C4-2B (cell line): Measurements from ENCODE around the gene MAP3K6.
"Not testable (repeated sequence)": the region's sequence is repeated elsewhere in the genome, so short reads cannot be mapped to it uniquely, and the experiment has no call there.

Experiments used
- CTCF ChIP-seq: fragments of 450-650 bp; conservative IDR thresholded peaks from 2 replicates; pipeline ENCODE4 v1.5.1; 2017; ENCODE audit warnings: mild to moderate bottlenecking
- ZFX ChIP-seq: fragments of 450-650 bp; IDR thresholded peaks from 2 replicates; pipeline ENCODE4 v1.6.1; 2017

DNA sequence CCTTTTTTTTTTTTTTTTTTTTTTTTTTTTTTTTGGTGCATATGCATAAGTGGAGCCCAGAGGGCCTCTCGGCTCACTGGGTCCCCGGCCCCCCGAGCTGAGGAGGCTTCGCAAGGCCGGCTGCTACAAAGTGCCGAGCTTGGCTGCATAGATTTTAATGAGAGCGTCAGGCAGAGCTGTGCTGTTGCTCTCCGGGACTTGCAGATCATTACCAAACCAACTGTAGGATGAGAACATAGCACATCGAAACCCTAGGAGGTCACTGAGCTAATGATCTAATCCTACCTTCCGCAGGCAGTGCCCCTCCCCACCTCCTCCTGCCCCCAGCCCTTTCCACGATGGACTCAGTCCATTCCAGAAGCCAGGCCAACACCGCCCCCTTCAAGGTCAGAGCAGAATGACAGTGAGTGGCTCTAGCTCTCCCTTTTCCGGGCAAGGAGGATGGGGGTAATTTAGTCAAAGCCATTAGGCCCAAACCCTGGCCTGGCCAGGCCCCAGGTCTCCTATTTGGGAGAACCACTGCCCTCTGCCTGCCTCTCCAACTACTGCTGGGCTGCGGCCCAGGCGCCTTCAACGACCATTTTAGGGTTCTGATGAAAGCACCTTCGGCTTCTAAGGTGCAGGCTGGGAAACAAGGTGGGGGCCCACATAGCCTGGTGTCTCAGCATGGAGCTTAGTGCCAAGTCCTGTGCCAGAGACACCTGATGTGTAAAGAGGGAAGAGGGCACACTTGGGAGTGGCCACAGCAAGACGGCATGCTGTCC is 39.0 kb upstream of the MAP3K6 start:
- not testable (repeated sequence) for TF ChIP-seq CTCF, ZFX
